HG03135 (cell line): ENCODE measurements around the gene SPAG17.

ENCODE experiments used
- ATAC-seq: cut with Tn5 transposase; IDR thresholded peaks from one replicate; pipeline ENCODE4 v1.9.1; 2021; ENCODE audit warnings: mild to moderate bottlenecking, moderate library complexity; ENCODE audit not compliant: unreplicated experiment

SPAG17 gene

DNA sequence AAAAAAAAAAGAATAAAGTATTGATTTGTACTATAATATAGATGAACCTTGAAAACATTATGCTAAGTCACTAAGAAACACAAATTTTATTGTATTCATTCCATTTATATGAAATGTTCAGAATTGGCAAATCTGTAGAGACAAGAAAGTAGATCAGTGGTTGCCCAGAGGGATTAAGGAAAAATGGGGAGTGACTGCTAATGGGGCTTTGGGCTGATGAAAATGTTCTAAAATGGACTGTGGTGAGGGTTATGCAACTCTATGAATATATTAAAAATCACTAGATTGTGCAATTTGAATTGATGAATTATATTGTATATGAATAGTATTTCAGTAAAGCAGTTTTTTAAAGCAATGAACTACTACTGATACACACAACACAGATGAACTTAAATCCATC, 265.7 kb downstream of the SPAG17 start:
- no peak for ATAC-seq

DNA sequence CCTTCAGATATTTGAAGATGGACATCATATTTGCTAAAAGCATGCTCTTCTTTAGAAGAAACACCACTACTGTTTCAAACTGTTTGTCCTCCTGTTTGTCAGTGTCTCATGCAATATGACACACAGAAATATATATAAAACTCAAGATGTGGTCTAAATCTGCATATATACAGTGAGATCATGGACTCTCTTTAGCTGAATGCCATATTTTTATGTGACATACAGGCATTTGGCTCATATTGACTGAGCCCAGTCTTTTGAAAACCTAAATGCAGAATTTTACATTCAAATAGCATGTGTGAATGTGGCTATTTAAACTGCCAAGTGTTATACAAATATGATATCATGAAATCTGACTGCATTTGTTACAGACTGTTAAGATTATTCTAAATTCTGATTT, 274.0 kb downstream of the SPAG17 start:
- no peak for ATAC-seq

DNA sequence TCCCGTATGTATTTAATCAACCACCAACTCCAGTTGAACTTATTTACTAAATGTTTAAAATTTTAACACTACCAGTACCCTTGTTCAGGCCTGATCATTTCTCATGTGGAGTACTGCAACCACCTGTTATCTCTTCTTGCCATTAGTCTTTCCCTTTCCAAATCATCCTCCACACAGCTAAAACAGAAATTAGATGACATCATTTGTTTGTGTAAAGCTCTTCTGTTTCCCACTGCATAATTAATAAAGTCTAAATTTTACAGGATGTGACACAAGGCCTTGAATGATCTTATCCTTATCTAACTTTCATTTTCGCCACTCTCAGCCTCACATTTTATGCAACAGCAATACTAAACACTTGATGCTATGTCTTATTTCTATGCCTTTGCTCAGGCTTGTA, 280.0 kb downstream of the SPAG17 start:
- ATAC-seq = no peak

DNA sequence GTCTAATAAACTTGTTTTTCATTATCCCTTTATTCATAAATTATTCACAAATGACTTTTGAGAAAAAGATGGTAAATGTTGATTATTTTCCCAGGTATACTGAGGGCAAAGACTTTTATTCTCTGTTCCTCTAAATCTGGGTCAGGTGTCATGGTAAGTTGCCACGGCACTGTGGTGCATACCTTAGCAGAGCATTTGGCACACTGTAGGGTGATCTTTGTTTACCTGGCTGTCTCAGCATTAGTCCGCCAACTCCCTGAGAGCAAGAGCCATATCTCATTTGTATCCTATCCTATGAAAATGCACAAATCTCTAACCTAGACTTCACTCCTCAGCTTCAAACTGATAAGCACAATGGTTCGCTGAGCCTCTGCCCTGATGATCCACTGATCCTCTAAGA, 280.5 kb downstream of the SPAG17 start:
- ATAC-seq = no peak
